AG10803 (cell line): ENCODE measurements around the gene NFYA.
"Not testable (repeated sequence)": the region's sequence is repeated elsewhere in the genome, so short reads cannot be mapped to it uniquely, and the experiment has no call there.

ENCODE experiments used
- DNase-seq: peaks from one replicate; pipeline ENCODE4 v3.0.0; 2010; ENCODE audit warnings: low read depth
- H3K4me3 ChIP-seq: 2 replicates; pipeline ENCODE4 v1.5.1; 2011; ENCODE audit warnings: mild to moderate bottlenecking, low read length, control low read depth
- TF ChIP-seq, protein P1 (sequence below): conservative IDR thresholded peaks from 2 replicates; pipeline ENCODE4 v1.5.1; 2011; ENCODE audit warnings: mild to moderate bottlenecking, low read length, control low read depth, inconsistent platforms

Gene NFYA

DNA sequence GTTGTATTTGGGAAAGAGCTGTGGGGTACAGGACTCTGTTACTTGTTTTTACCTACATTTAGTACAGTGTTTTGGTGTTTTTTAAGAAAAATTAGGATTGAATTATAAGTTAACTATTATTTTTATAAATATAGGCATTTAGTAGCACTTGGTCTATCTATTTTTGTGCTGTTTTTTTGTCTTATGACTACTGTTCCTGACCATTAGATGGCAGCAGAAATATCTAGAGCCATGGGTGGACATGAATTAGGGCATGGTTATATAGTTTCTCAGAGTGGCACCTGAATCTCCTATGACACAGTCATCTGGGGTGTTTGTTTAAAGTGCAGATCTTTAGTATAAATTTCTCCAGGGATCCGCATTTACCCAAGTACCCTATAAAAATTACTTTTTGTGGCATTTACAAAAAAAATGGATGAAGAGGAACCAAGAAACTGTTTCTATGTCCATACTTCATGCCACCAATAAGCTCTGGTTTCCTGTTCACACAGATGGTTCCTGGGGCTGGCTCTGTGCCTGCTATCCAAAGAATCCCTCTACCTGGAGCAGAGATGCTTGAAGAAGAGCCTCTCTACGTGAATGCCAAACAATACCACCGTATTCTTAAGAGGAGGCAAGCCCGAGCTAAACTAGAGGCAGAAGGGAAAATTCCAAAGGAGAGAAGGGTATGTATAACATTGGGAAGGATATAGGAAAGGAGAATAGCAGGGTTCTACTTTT, 19.8 kb downstream of the NFYA start:
- H3K4me3 ChIP-seq: no peak overlapping the region
- TF ChIP-seq, protein P1, sequence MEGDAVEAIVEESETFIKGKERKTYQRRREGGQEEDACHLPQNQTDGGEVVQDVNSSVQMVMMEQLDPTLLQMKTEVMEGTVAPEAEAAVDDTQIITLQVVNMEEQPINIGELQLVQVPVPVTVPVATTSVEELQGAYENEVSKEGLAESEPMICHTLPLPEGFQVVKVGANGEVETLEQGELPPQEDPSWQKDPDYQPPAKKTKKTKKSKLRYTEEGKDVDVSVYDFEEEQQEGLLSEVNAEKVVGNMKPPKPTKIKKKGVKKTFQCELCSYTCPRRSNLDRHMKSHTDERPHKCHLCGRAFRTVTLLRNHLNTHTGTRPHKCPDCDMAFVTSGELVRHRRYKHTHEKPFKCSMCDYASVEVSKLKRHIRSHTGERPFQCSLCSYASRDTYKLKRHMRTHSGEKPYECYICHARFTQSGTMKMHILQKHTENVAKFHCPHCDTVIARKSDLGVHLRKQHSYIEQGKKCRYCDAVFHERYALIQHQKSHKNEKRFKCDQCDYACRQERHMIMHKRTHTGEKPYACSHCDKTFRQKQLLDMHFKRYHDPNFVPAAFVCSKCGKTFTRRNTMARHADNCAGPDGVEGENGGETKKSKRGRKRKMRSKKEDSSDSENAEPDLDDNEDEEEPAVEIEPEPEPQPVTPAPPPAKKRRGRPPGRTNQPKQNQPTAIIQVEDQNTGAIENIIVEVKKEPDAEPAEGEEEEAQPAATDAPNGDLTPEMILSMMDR: peak; percentile 51
- peak; percentile 26 for DNase-seq

DNA sequence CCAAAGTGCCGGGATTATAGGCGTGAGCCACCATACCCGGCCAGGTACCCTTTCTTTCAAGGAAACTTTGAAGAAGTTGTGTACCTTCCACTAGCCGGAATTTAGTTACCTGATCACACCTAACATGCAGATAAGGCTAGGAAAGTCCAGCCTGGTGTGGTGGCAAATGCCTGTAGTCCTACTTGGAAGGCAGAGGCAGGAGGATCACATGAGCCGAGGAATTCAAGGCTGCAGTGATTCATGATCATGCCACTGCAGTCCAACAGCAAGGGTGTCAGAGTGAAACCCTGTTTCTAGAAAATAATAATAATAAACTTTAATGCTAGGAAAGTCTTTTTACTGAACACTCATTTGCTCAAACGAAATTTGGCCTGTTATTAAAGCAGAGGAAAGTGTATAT, 21.0 kb downstream of the NFYA start:
- no peak overlapping the region for H3K4me3 ChIP-seq
- DNase-seq: no peak
- TF ChIP-seq, protein P1: no peak

DNA sequence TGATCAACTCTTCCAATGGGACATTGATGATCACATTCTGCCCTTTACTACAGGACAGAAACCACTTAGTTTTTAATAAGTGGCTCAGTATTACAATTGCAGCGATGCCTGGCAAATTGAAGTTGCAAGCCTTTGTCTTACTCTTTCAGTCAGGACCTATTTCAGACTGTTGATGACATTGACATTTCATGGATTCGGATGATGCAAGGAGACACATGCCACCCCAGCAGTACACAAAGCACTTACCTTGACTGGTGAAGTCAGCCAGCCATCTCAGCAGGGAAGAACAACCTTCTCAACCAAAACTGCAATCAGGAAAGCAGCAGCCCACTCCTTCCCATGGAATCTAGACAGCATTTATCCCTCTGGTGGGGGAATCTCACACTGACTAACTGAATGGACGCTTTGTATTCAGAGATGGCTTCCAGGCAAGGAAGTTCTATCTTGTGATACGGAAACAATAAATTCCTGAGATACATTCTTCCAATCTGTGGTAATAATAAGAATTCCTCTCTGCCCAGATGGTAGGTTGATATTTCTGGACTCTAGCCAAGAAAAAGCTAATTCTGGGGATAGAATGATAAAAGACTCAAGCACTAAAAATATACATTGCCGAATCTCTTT, 24.8 kb downstream of the NFYA start:
- peak; percentile 71 for DNase-seq
- TF ChIP-seq, protein P1: no peak

DNA sequence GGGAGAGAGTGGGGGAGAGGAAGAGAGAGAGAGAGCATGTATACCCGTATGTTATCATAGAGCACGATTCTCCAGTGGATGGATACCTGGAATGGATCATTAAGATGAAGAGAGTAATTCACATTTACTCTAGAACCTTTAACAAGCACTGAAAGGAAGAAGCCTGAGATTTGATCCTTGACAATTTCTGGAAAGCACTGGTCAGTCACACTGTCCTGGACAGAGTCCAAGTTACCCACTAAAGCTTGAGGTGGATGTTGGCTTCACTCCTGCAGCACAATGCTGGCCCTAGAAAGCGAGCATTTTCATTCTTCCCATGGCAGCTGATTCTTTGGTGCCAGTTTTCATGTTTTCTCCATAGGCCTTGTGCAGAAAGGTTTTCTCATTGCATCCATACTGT, 25.6 kb downstream of the NFYA start:
- TF ChIP-seq, protein P1: no peak
- H3K4me3 ChIP-seq: no peak overlapping the region
- no peak for DNase-seq

More for the DNA sequence above, 24.8 kb downstream of the NFYA start:
- no peak overlapping the region for H3K4me3 ChIP-seq

DNA sequence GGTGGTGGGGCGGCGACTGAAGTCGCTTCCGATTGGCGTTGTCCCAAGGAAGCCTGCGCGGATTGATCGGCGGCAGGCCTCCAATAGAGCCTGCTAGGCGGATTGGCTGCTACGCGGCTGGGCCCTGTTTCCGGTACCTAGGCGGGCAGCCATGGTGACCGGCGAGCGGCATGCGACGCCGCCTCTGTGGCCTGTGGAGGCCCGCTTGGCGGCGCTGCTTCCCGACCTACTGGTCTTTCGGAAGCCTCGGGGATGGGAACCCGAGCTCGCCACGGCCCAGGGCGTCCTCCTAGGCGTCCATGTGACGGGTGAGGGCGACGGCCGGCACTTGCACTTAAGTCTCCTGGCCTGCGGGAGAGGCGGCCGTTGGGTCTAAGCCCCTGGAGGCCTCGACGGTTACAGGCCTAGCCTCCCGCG, 28.1 kb downstream of the NFYA start:
- DNase-seq: no peak
- no peak overlapping the region for H3K4me3 ChIP-seq
- TF ChIP-seq, protein P1: no peak

DNA sequence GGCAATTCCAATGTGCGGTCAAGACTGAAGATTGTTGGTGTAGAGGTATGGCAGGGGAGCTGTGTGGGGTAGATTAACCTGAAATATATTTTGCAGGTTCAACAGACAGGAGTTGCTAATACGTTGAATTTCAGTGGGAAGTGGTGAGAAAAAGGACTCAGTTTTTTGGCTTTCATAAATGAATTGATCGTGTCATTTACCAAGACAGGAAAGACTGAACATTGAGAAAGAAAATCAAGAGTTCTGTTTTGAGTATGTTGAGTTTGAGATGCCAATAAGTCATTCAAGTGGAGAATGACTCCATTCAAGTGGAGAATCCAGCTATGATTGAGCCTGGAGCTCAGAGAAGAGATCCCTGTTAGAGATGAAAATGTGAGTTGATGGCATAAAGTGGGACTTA, 31.1 kb downstream of the NFYA start:
- TF ChIP-seq, protein P1: no peak
- DNase-seq: no peak
- no peak overlapping the region for H3K4me3 ChIP-seq

DNA sequence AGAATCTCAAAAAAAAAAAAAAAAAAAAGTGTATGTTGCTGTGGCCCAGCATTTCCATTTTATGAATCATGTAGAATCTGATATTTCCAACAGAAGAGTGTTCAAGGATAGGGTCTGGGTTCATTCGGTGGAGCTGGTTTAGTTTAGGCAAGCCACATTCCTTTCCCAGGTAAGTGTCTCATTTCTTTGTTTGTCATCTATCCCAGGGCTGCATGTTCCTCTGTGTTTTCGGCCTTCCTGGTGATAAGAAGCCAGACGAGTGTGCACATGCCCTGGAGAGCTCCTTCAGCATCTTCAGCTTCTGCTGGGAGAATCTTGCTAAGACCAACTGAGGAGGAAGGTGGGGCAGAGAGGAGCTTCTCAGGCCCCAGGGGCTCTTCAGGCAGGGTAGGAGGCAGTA, 38.2 kb downstream of the NFYA start:
- no peak overlapping the region for H3K4me3 ChIP-seq
- TF ChIP-seq, protein P1: no peak
- no peak for DNase-seq

DNA sequence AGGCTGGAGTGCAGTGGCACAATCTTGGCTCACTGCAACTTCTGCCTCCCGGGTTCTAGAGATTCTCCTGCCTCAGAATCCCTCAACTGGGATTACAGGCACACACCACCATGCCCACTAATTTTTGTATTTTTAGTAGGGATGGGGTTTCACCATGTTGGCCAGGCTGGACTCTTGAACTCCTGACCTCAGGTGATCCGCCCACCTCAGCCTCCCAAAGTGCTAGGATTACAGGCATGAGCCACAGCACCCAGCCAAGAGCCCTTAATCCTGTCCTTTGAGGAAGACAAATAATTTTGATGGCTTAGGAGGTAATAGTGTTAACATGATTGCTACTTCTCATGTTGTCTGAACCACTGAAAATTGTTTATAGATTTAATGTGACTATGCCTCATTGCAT, 42.3 kb downstream of the NFYA start:
- DNase-seq, H3K4me3 ChIP-seq: not testable (repeated sequence)
